Nephron (organoid): Measurements from ENCODE around the gene TRPC6.

Experiments used
- H3K27ac Mint-ChIP-seq, 3 experiments: 2 replicates each; pipeline ENCODE4 v1.8.0; 2020; ENCODE audit warnings: mixed read lengths in 3 of 3, mild to moderate bottlenecking in 2 of 3, moderate library complexity in 1 of 3
- H3K27me3 Mint-ChIP-seq: 2 replicates; pipeline ENCODE4 v1.8.0; 2021; ENCODE audit warnings: low read depth, mild to moderate bottlenecking, moderate library complexity, mixed read lengths
- H3K36me3 Mint-ChIP-seq: 2 replicates; pipeline ENCODE4 v1.8.0; 2020; ENCODE audit warnings: low read depth, mixed read lengths
- H3K4me1 Mint-ChIP-seq: 2 replicates; pipeline ENCODE4 v1.8.0; 2020; ENCODE audit warnings: mixed read lengths
- H3K4me3 Mint-ChIP-seq, 3 experiments: 2 replicates each; pipeline ENCODE4 v1.8.0; 2020; ENCODE audit warnings: mild to moderate bottlenecking in 3 of 3, mixed read lengths in 3 of 3, moderate library complexity in 2 of 3
- H3K9me3 Mint-ChIP-seq: 2 replicates; pipeline ENCODE4 v1.8.0; 2020; ENCODE audit warnings: mixed read lengths
- TF ChIP-seq, protein P1 (sequence below), 3 experiments: fragments of 200-600 bp; sonication (generic); IDR thresholded peaks; one replicate each; pipeline ENCODE4 v1.5.0; 2021; ENCODE audit warnings: antibody characterized with exemption in 3 of 3; ENCODE audit not compliant: unreplicated experiment in 3 of 3

TRPC6 gene

DNA sequence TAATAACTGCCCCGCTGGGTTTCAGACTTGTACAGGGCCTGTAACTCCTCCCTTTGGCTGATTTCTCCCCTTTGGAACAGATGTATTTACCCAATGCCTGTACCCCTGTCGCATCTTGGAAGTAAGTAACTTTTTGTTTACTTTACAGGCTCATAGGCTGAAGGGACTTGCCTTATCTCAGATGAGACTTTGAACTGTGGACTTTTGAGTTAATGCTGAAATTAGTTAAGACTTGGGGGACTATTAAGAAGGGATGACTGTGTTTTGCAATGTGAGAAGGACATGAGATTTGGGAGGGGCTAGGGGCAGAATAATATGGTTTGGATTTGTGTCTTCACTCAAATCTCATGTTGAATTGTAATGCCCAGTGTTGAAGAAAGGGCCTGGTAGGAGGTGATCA, 62.0 kb downstream of the TRPC6 start:
- Mint-ChIP-seq H3K9me3 (no peaks in the 10 kb centered on the region), H3K36me3 (no peaks in the 10 kb centered on the region), H3K4me3 (no peak overlapping the region), H3K27ac (no peak overlapping the region), H3K4me1 (no peaks in the 10 kb centered on the region), H3K27me3 (peaks cover 6% of the 10 kb centered on the region)
- TF ChIP-seq, protein P1, sequence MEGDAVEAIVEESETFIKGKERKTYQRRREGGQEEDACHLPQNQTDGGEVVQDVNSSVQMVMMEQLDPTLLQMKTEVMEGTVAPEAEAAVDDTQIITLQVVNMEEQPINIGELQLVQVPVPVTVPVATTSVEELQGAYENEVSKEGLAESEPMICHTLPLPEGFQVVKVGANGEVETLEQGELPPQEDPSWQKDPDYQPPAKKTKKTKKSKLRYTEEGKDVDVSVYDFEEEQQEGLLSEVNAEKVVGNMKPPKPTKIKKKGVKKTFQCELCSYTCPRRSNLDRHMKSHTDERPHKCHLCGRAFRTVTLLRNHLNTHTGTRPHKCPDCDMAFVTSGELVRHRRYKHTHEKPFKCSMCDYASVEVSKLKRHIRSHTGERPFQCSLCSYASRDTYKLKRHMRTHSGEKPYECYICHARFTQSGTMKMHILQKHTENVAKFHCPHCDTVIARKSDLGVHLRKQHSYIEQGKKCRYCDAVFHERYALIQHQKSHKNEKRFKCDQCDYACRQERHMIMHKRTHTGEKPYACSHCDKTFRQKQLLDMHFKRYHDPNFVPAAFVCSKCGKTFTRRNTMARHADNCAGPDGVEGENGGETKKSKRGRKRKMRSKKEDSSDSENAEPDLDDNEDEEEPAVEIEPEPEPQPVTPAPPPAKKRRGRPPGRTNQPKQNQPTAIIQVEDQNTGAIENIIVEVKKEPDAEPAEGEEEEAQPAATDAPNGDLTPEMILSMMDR (IDR thresholded peaks at IDR 0.05; ENCODE audit: unreplicated experiment in 3 of 3) = no peak

DNA sequence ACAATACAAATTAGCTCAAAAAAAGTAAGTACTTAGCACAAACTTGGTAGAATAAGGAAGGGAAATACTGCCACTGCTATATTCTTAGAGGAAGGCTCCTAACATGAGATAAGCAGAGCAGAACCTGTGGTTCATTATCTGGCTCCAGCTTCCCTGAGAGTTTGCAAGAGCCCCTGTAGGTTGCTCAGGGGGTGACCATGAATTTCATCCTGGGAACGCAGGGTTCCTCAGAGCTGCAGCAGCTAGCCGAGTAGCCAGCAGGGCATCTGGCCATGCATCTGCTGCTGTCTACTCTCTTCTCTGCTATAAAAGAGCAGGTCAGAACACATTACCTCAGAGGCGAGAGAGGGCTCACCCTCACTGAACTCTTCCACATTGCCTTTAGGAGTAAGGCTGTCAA, 67.3 kb downstream of the TRPC6 start:
- TF ChIP-seq, protein P1 (IDR thresholded peaks at IDR 0.05; ENCODE audit: unreplicated experiment in 3 of 3) = no peak
- no peaks in the 10 kb centered on the region for H3K36me3 Mint-ChIP-seq
- H3K9me3 Mint-ChIP-seq = no peaks in the 10 kb centered on the region
- H3K27ac Mint-ChIP-seq = no peak overlapping the region
- H3K4me3 Mint-ChIP-seq = no peak overlapping the region
- no peaks in the 10 kb centered on the region for H3K4me1 Mint-ChIP-seq
- peaks cover 8% of the 10 kb centered on the region for H3K27me3 Mint-ChIP-seq

DNA sequence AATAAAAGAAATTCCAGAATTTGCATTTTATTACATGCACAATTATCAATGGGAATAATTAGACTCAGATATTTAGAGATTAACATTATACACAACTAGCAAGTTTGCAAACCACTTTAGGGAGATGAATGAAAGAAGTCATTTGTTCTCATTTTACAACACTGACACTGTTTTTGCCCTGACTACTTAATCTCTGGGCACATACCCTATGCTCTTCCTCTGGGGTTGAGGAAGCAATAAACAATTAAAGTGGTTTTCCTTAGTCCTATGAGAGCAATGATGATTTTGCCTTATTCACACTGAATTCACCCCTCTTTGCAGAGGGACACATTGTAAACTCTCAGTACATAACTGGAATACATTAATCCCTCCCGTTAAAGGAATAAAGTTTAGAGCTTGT, 72.7 kb downstream of the TRPC6 start:
- Mint-ChIP-seq H3K27me3 (peaks cover 4% of the 10 kb centered on the region), H3K4me3 (no peak overlapping the region), H3K4me1 (no peaks in the 10 kb centered on the region), H3K9me3 (peaks cover 3% of the 10 kb centered on the region), H3K36me3 (no peaks in the 10 kb centered on the region), H3K27ac (no peak overlapping the region)
- TF ChIP-seq, protein P1 (IDR thresholded peaks at IDR 0.05; ENCODE audit: unreplicated experiment in 3 of 3) = no peak

DNA sequence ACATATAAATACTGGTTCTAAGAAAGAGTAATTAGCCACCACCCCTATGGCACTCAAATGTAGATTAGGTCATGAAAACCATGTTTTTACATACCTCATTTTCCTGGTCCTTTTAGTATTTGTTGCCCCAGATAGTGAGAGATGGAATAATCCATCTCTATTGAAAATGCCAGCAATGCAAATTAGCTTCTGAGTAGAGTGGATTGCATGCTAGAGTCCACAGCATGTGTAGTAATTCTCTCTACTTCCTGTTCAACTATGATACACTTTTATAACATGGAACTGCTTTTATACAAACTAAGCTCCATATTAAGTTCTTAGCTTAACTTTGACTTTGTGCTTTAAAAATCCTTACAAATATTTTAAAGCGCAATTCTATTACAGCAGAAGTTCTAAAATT, 73.2 kb downstream of the TRPC6 start:
- Mint-ChIP-seq H3K4me3 (no peak overlapping the region), H3K36me3 (no peaks in the 10 kb centered on the region), H3K27me3 (peaks cover 4% of the 10 kb centered on the region), H3K27ac (no peak overlapping the region), H3K4me1 (no peaks in the 10 kb centered on the region), H3K9me3 (peaks cover 3% of the 10 kb centered on the region)
- TF ChIP-seq, protein P1 (IDR thresholded peaks at IDR 0.05; ENCODE audit: unreplicated experiment in 3 of 3) = no peak

DNA sequence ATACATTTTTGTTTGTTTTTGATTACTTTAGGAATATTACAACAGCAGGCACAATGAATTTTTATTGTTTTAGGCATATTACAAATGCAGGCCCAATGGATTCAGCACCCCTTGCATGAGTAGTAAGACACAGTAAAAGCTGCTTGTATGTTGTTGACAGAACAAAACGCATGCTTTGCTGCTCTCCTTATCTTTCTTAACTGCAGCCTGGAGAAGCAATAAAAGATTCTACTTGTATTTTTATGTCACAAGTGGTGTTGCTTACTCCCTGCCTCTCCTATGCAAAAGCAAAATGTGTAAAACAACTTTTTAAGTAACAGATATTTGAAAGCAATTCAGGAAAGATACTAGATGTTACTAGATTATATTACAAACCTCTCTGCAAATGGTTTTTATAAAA, 73.9 kb downstream of the TRPC6 start:
- peaks cover 3% of the 10 kb centered on the region for H3K9me3 Mint-ChIP-seq
- H3K4me1 Mint-ChIP-seq = no peaks in the 10 kb centered on the region
- H3K27ac Mint-ChIP-seq = no peak overlapping the region
- H3K27me3 Mint-ChIP-seq = no peaks in the 10 kb centered on the region
- no peaks in the 10 kb centered on the region for H3K36me3 Mint-ChIP-seq
- TF ChIP-seq, protein P1 (IDR thresholded peaks at IDR 0.05; ENCODE audit: unreplicated experiment in 3 of 3) = no peak
- H3K4me3 Mint-ChIP-seq = no peak overlapping the region

DNA sequence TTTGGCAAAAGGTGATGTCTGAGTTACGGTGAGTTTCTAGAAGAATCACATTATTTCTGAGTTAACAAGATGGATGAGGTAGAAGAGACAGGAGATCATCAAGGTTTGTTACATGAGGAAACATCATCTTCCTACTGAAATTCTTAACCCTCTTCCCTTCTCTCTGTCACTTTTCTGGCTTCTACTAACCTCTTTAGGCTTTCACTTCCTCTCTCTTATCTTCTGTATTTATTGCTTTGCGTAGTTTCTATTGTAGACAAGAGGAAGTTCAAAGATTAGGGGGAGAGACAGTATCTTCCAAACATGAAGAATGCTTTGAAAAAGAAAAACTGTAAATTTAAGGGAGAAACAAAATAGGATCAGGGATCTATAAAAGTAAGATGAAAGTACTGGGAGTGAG, 75.4 kb downstream of the TRPC6 start:
- no peaks in the 10 kb centered on the region for H3K4me1 Mint-ChIP-seq
- peaks cover 3% of the 10 kb centered on the region for H3K9me3 Mint-ChIP-seq
- H3K27ac Mint-ChIP-seq = peak overlapping the region in 1 of 3 experiments; percentile 37
- H3K4me3 Mint-ChIP-seq = no peak overlapping the region
- no peaks in the 10 kb centered on the region for H3K36me3 Mint-ChIP-seq
- H3K27me3 Mint-ChIP-seq = no peaks in the 10 kb centered on the region
- TF ChIP-seq, protein P1 (IDR thresholded peaks at IDR 0.05; ENCODE audit: unreplicated experiment in 3 of 3) = no peak
